GM12891 (cell line): ENCODE measurements around the gene CALCB.
"Not testable (repeated sequence)": the region's sequence is repeated elsewhere in the genome, so short reads cannot be mapped to it uniquely, and the experiment has no call there.

Experiments
- DNase-seq: peaks from one replicate; pipeline ENCODE4 v3.0.0; 2011; ENCODE audit warnings: low spot score; ENCODE audit not compliant: insufficient read length
- FAIRE-seq: peaks from 2 replicates; lab custom pipeline; 2011; peaks lifted over from hg19 to GRCh38; lab: Jason Lieb, UNC
- PAX5 ChIP-seq: IDR thresholded peaks from 2 replicates; pipeline ENCODE4 v1.6.1; 2011; ENCODE audit warnings: low read length, moderate library complexity, mild to moderate bottlenecking; ENCODE audit not compliant: insufficient read depth, severe bottlenecking
- POLR2A ChIP-seq: IDR thresholded peaks from 2 replicates; pipeline ENCODE4 v1.6.1; 2011; ENCODE audit warnings: low read depth, low read length, control low read depth
- POLR2AphosphoS5 ChIP-seq: IDR thresholded peaks from 2 replicates; pipeline ENCODE4 v1.6.1; 2011; ENCODE audit warnings: low read depth, low read length, control low read depth
- POU2F2 ChIP-seq: IDR thresholded peaks from 2 replicates; pipeline ENCODE4 v1.6.1; 2011; ENCODE audit warnings: low read depth, mild to moderate bottlenecking, control low read depth, low read length, moderate library complexity
- SPI1 ChIP-seq: IDR thresholded peaks from 2 replicates; pipeline ENCODE4 v1.6.1; 2011; ENCODE audit warnings: low read depth, low read length, control low read depth
- TAF1 ChIP-seq: IDR thresholded peaks from 2 replicates; pipeline ENCODE4 v1.6.1; 2011; ENCODE audit warnings: low read depth, low read length, control low read depth

CALCB gene

GRCh38 chr11:15048616-15049015 is 24.8 kb upstream of the CALCB start:
- TF ChIP-seq POLR2AphosphoS5 (no peak), TAF1 (no peak), POLR2A (no peak), SPI1 (no peak), PAX5 (no peak), POU2F2 (no peak)
- DNase-seq: no peak
- no peak for FAIRE-seq

DNA sequence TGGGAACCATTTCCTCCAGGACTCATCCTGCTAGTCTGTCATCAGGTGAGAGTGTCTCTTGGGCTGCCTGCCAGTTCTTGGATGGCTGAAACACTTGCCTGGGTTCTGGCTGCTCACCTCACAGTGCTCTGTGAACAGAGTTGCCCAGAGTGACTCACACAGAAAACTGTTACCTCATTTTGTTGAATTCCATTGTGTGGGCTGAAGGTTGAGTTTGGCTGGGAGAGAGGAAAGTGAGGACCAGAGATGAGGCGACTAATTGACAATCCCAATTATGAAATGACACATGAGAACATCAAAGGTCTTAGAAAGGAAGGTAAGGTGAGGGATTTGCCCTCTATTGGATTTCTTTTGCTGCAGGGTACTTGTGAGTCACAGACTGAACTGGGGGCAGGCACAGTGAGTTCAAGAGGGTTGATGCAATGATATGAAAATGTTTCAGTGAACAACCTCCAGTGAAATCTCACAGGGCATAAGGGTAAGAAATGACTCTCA is 20.2 kb upstream of the CALCB start:
- no peak for TF ChIP-seq POLR2A
- no peak for TF ChIP-seq POU2F2
- no peak for TF ChIP-seq SPI1
- TF ChIP-seq PAX5: no peak
- no peak for DNase-seq
- no peak for FAIRE-seq

DNA sequence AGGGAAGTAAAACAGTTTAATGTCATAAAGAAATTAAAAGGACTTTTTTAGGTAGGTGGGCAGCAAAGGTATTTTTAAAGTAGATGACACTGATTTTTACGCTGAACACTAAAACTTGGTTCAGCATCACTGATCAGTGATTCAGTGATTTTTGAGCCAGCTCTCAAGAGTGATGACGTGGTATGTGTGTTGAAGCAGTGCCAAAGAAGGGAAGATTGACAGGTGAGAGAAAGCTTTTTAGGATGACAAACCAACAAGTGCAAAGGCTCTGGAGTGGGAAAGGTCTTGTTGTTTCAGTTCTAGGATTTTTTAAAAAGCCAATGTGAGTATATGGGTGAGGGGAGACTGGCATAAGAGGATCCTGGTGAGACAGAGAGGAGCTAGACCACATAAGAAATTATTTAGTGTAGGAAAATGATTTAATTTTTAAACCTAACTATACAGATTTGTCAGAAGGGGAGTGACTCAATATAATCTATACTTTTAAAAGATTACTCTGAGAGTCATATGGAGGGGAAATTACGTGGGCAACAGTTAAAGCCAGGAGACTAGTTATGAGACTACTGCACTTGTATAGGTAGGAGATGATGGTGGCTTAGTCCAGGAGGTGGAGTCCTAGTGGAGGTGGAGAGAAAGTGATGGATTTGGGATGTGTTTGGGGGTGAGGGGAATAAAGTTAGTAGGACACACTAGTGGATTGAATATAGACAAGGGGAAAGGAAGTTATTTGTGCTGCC is 17.6 kb upstream of the CALCB start:
- no peak for FAIRE-seq
- no peak for DNase-seq

DNA sequence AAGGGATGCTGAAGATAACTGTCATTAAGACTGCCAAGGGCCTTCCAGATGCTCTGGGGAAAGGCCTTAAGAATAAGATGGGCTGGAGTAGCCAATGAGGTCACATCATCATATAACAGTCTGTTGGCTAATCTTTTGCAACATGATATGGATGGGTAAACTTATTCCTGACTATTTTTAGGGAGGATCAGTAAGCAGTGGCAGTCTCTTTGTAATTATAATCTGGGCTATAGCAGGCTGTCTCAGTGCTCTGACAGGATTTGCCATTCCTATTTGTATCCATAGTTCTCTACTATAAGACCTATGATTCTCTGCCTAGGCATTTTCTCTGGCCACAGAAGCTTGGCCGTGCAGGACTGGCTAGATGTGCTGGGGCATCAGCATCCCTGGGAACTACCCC is 16.1 kb upstream of the CALCB start:
- TF ChIP-seq POU2F2 (no peak), POLR2AphosphoS5 (no peak)
- FAIRE-seq (no peak), DNase-seq (no peak)

More for the DNA sequence above, 17.6 kb upstream of the CALCB start:
- TF ChIP-seq SPI1: no peak

DNA sequence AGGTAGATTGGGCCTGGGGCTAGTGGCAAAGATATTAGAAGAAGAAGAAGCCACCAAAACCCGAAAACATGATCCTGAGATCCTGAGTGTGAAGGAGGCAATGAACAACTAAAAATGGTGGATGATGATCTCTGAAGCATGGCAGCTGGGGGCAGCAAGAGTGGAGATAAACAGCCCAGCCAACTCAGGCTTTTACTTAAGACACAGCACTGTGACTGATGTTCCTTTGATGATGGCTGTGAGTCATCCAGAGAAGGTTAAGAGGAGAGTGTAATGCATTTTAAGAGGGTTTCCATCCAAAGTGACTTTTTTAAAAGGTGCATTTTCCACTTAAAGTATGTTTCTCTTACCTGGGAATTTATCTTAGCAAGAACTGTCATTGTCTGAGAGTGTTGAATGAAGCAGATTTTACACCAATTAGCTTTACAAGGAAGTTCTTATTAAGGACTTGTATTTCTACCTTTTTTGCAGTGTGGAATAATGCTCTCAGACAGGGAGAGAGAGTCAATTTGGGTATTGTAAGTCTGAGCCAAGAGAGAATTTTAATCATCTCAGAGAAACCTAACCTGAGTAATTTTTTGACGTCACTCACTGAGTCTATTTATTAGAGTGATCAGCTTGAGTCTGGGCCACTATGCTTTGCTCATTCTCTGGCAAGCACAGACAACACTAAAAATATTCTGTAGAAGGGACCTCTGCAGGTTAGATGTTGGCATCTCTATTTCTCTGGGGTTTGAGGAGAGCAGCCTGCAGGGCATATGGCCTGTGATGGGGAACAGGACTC is 14.1 kb upstream of the CALCB start:
- TF ChIP-seq TAF1 (no peak), PAX5 (no peak)
- no peak for FAIRE-seq
- DNase-seq: no peak

GRCh38 chr11:15062599-15062998 is 10.8 kb upstream of the CALCB start:
- TF ChIP-seq TAF1 (no peak), POU2F2 (no peak), SPI1 (no peak)
- FAIRE-seq (no peak), DNase-seq (no peak)

DNA sequence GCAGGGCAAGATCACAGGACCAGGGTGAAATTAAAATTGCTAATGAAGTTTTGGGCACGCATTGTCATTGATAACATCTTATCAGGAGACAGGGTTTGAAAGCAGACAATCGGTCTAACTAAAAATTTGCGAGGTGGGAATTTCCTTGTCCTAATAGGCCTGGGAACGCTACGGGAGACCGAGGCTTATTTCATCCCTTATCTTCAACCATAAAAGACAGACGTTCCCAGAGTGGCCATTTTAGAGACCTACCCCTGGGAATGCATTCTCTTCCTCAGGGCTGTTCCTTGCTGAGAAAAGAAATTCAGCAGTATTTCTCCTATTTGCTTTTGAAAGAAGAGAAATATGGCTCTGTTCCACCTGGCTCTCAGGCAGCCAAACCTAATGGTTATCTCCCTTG is 3.6 kb upstream of the CALCB start:
- DNase-seq, FAIRE-seq: not testable (repeated sequence)

GRCh38 chr11:15071556-15072255 is 1.7 kb upstream of the CALCB start:
- DNase-seq (no peak), FAIRE-seq (no peak)
- TF ChIP-seq POLR2AphosphoS5: no peak
- no peak for TF ChIP-seq TAF1
- no peak for TF ChIP-seq POLR2A
- TF ChIP-seq SPI1: no peak
- TF ChIP-seq POU2F2: no peak
- no peak for TF ChIP-seq PAX5

- DNase-seq: no peak
- TF ChIP-seq TAF1 (no peak), SPI1 (no peak), POLR2AphosphoS5 (no peak), PAX5 (no peak), POU2F2 (no peak), POLR2A (no peak)
- FAIRE-seq: no peak
Observed at GRCh38 chr11:15072551-15073143, 746 bp upstream of the CALCB start.
